ENCODE results near the gene LACTB.
A peak's percentile ranks its signal among the peaks of the same experiment; 100 is the strongest.

The LACTB gene

GRCh38 chr15:63122002-63122875, 578 bp downstream of the LACTB start (continued):
- TF ChIP-seq ZBTB10 (tag by site-specific recombination; IDR thresholded peaks at IDR 0.05) (peak; percentile 90), OVOL3 (tag by site-specific recombination; IDR thresholded peaks at IDR 0.05) (no peak), ZNF138 (tag by site-specific recombination; IDR thresholded peaks at IDR 0.05; ENCODE audit: borderline replicate concordance) (no peak), ZNF248 (tag by site-specific recombination; IDR thresholded peaks at IDR 0.05) (no peak), SCRT1 (tag by site-specific recombination; IDR thresholded peaks at IDR 0.05; ENCODE audit: borderline replicate concordance) (no peak), ZBTB48 (tag by site-specific recombination; IDR thresholded peaks at IDR 0.05) (peak; percentile 75), ZNF10 (tag by site-specific recombination; IDR thresholded peaks at IDR 0.05) (no peak), ZNF146 (tag by site-specific recombination; IDR thresholded peaks at IDR 0.05) (no peak), KLF17 (tag by site-specific recombination; IDR thresholded peaks at IDR 0.05) (no peak), ZNF621 (tag by site-specific recombination; IDR thresholded peaks at IDR 0.05) (no peak), BCL11A (tag by site-specific recombination; IDR thresholded peaks at IDR 0.05; ENCODE audit: low read depth) (peak; percentile 82), ZSCAN16 (tag by site-specific recombination; IDR thresholded peaks at IDR 0.05) (no peak), ZBTB17 (tag by site-specific recombination; IDR thresholded peaks at IDR 0.05) (no peak), YY2 (tag by site-specific recombination; IDR thresholded peaks at IDR 0.05) (no peak), ZNF155 (tag by site-specific recombination; IDR thresholded peaks at IDR 0.05) (no peak), ZNF426 (tag by site-specific recombination; IDR thresholded peaks at IDR 0.05) (no peak), ZNF341 (tag by site-specific recombination; IDR thresholded peaks at IDR 0.05; ENCODE audit: low read depth) (peak; percentile 58), ZNF48 (tag by site-specific recombination; IDR thresholded peaks at IDR 0.05) (no peak), ZIC2 (tag by site-specific recombination; IDR thresholded peaks at IDR 0.05) (peak; percentile 75), KLF7 (tag by site-specific recombination; IDR thresholded peaks at IDR 0.05; ENCODE audit: borderline replicate concordance) (0 out of 2 replicates have a peak, but pooled peaks have one; percentile 51), SP7 (tag by site-specific recombination; IDR thresholded peaks at IDR 0.05) (no peak), ZNF121 (tag by site-specific recombination; IDR thresholded peaks at IDR 0.05) (no peak)
- TF ChIP-seq, protein P1, sequence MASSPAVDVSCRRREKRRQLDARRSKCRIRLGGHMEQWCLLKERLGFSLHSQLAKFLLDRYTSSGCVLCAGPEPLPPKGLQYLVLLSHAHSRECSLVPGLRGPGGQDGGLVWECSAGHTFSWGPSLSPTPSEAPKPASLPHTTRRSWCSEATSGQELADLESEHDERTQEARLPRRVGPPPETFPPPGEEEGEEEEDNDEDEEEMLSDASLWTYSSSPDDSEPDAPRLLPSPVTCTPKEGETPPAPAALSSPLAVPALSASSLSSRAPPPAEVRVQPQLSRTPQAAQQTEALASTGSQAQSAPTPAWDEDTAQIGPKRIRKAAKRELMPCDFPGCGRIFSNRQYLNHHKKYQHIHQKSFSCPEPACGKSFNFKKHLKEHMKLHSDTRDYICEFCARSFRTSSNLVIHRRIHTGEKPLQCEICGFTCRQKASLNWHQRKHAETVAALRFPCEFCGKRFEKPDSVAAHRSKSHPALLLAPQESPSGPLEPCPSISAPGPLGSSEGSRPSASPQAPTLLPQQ (tag by site-specific recombination; IDR thresholded peaks at IDR 0.05) = peak; percentile 91
- TF ChIP-seq, protein P2, sequence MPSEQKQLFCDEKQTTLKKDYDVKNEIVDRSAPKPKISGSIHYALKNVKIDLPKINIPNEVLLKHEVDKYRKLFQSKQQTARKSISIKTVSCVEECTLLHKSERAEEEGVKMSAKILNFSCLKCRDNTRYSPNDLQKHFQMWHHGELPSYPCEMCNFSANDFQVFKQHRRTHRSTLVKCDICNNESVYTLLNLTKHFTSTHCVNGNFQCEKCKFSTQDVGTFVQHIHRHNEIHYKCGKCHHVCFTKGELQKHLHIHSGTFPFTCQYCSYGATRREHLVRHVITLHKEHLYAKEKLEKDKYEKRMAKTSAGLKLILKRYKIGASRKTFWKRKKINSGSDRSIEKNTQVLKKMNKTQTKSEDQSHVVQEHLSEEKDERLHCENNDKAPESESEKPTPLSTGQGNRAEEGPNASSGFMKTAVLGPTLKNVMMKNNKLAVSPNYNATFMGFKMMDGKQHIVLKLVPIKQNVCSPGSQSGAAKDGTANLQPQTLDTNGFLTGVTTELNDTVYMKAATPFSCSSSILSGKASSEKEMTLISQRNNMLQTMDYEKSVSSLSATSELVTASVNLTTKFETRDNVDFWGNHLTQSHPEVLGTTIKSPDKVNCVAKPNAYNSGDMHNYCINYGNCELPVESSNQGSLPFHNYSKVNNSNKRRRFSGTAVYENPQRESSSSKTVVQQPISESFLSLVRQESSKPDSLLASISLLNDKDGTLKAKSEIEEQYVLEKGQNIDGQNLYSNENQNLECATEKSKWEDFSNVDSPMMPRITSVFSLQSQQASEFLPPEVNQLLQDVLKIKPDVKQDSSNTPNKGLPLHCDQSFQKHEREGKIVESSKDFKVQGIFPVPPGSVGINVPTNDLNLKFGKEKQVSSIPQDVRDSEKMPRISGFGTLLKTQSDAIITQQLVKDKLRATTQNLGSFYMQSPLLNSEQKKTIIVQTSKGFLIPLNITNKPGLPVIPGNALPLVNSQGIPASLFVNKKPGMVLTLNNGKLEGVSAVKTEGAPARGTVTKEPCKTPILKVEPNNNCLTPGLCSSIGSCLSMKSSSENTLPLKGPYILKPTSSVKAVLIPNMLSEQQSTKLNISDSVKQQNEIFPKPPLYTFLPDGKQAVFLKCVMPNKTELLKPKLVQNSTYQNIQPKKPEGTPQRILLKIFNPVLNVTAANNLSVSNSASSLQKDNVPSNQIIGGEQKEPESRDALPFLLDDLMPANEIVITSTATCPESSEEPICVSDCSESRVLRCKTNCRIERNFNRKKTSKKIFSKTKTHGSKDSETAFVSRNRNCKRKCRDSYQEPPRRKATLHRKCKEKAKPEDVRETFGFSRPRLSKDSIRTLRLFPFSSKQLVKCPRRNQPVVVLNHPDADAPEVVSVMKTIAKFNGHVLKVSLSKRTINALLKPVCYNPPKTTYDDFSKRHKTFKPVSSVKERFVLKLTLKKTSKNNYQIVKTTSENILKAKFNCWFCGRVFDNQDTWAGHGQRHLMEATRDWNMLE (tag by site-specific recombination; conservative IDR thresholded peaks at IDR 0.05; ENCODE audit: low read depth) = no peak
- TF ChIP-seq, protein P3, sequence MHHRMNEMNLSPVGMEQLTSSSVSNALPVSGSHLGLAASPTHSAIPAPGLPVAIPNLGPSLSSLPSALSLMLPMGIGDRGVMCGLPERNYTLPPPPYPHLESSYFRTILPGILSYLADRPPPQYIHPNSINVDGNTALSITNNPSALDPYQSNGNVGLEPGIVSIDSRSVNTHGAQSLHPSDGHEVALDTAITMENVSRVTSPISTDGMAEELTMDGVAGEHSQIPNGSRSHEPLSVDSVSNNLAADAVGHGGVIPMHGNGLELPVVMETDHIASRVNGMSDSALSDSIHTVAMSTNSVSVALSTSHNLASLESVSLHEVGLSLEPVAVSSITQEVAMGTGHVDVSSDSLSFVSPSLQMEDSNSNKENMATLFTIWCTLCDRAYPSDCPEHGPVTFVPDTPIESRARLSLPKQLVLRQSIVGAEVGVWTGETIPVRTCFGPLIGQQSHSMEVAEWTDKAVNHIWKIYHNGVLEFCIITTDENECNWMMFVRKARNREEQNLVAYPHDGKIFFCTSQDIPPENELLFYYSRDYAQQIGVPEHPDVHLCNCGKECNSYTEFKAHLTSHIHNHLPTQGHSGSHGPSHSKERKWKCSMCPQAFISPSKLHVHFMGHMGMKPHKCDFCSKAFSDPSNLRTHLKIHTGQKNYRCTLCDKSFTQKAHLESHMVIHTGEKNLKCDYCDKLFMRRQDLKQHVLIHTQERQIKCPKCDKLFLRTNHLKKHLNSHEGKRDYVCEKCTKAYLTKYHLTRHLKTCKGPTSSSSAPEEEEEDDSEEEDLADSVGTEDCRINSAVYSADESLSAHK (tag by site-specific recombination; IDR thresholded peaks at IDR 0.05) = no peak
- TF ChIP-seq, protein P4, sequence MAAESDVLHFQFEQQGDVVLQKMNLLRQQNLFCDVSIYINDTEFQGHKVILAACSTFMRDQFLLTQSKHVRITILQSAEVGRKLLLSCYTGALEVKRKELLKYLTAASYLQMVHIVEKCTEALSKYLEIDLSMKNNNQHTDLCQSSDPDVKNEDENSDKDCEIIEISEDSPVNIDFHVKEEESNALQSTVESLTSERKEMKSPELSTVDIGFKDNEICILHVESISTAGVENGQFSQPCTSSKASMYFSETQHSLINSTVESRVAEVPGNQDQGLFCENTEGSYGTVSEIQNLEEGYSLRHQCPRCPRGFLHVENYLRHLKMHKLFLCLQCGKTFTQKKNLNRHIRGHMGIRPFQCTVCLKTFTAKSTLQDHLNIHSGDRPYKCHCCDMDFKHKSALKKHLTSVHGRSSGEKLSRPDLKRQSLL (tag by site-specific recombination; IDR thresholded peaks at IDR 0.05) = no peak
